ENCODE results near the gene NEUROD4. TPM values are rescaled to one million over a fixed set of nuclear protein-coding genes. Genes with fewer than 3 reads are reported as not detected.

NEUROD4 gene
- total and polyA plus RNA-seq, 10 of the 15 experiments (the other 5 are each of a cell fraction or from before 2014, with no cell fraction given): 0.06 TPM; not detected in 9

DNA sequence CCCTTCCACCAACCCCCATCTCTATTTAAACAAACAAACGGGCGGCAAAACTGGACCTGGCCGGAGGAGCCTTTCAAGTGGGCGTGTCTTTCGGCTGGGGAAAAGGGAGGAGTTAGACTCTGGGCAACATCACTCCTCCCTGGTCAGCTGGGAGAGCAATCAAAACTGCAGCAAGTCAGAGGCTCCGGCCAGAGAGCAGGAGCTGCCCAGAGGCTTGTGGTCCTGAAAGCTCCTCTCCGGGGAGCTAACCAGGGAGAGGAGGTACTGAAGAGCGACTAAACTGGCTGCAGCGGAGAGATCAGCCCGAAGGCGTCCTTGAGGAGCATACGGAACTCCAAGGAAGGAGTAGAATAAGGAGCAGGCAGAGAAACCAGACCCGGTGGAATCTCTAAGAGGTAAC lies at the start of gene NEUROD4 (continued):
- TF ChIP-seq E4F1 (IDR thresholded peaks at IDR 0.05; ENCODE audit: borderline replicate concordance, partially characterized antibody) (no peak), POU2F2 (IDR thresholded peaks at IDR 0.05; ENCODE audit: borderline replicate concordance, low read depth, low read length) (no peak), SMARCA5 (IDR thresholded peaks at IDR 0.05) (no peak), EGR1 (IDR thresholded peaks at IDR 0.05; ENCODE audit: borderline replicate concordance in 1 of 2, low read depth in 2 of 2, low read length in 2 of 2) (no peak), SUPT20H (IDR thresholded peaks at IDR 0.05; ENCODE audit: borderline replicate concordance, control insufficient read depth, low read depth, low read length) (no peak), FOXK2 (IDR thresholded peaks at IDR 0.05) (no peak), RELB (IDR thresholded peaks at IDR 0.05; ENCODE audit: low read depth) (no peak), ZZZ3 (IDR thresholded peaks at IDR 0.05; ENCODE audit: control insufficient read depth, insufficient read length, low read depth) (no peak), PAX8 (IDR thresholded peaks at IDR 0.05) (no peak), BHLHE40 (IDR thresholded peaks at IDR 0.05; ENCODE audit: borderline replicate concordance in 1 of 2, low read depth in 2 of 2, low read length in 1 of 2) (no peak), CHD2 (IDR thresholded peaks at IDR 0.05; ENCODE audit: borderline replicate concordance, low read depth, low read length) (no peak), HDAC2 (IDR thresholded peaks at IDR 0.05) (no peak), RUNX3 (IDR thresholded peaks at IDR 0.05; ENCODE audit: low read length) (no peak), RCOR1 (conservative IDR thresholded peaks at IDR 0.05; ENCODE audit: low read depth, low read length) (0 out of 2 replicates have a peak, but pooled peaks have one; percentile 68), CREM (IDR thresholded peaks at IDR 0.05; ENCODE audit: low read depth) (no peak), FOS (IDR thresholded peaks at IDR 0.05; ENCODE audit: borderline replicate concordance, extremely low read depth, insufficient read length) (no peak), BACH1 (IDR thresholded peaks at IDR 0.05; ENCODE audit: borderline replicate concordance) (no peak), SIX5 (IDR thresholded peaks at IDR 0.05; ENCODE audit: low read depth, low read length, severe bottlenecking) (no peak), NBN (IDR thresholded peaks at IDR 0.05) (no peak), SPI1 (IDR thresholded peaks at IDR 0.05; ENCODE audit: borderline replicate concordance, insufficient read depth, low read depth, low read length) (no peak), MXI1 (IDR thresholded peaks at IDR 0.05; ENCODE audit: low read depth, low read length) (0 out of 2 replicates have a peak, but pooled peaks have one; percentile 32)
- TF ChIP-seq, protein P1, sequence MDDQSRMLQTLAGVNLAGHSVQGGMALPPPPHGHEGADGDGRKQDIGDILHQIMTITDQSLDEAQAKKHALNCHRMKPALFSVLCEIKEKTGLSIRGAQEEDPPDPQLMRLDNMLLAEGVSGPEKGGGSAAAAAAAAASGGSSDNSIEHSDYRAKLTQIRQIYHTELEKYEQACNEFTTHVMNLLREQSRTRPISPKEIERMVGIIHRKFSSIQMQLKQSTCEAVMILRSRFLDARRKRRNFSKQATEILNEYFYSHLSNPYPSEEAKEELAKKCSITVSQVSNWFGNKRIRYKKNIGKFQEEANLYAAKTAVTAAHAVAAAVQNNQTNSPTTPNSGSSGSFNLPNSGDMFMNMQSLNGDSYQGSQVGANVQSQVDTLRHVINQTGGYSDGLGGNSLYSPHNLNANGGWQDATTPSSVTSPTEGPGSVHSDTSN (IDR thresholded peaks at IDR 0.05; ENCODE audit: insufficient replicate concordance, low read depth, low read length): no peak
- TF ChIP-seq, protein P2, sequence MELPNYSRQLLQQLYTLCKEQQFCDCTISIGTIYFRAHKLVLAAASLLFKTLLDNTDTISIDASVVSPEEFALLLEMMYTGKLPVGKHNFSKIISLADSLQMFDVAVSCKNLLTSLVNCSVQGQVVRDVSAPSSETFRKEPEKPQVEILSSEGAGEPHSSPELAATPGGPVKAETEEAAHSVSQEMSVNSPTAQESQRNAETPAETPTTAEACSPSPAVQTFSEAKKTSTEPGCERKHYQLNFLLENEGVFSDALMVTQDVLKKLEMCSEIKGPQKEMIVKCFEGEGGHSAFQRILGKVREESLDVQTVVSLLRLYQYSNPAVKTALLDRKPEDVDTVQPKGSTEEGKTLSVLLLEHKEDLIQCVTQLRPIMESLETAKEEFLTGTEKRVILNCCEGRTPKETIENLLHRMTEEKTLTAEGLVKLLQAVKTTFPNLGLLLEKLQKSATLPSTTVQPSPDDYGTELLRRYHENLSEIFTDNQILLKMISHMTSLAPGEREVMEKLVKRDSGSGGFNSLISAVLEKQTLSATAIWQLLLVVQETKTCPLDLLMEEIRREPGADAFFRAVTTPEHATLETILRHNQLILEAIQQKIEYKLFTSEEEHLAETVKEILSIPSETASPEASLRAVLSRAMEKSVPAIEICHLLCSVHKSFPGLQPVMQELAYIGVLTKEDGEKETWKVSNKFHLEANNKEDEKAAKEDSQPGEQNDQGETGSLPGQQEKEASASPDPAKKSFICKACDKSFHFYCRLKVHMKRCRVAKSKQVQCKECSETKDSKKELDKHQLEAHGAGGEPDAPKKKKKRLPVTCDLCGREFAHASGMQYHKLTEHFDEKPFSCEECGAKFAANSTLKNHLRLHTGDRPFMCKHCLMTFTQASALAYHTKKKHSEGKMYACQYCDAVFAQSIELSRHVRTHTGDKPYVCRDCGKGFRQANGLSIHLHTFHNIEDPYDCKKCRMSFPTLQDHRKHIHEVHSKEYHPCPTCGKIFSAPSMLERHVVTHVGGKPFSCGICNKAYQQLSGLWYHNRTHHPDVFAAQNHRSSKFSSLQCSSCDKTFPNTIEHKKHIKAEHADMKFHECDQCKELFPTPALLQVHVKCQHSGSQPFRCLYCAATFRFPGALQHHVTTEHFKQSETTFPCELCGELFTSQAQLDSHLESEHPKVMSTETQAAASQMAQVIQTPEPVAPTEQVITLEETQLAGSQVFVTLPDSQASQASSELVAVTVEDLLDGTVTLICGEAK (IDR thresholded peaks at IDR 0.05; ENCODE audit: borderline replicate concordance): peak; percentile 44; the same call in 1 of the 2 replicates

All from GM12878 (cell line).